GM18526 (cell line): Measurements from ENCODE around the gene SEMA3C.

Source experiments
- POLR2A ChIP-seq: IDR thresholded peaks from 3 replicates; pipeline ENCODE4 v1.6.1; 2011; ENCODE audit not compliant: insufficient read length; ENCODE audit errors: extremely low read depth

Gene SEMA3C

GRCh38 chr7:80703272-80703671 is 215.6 kb downstream of the SEMA3C start:
- no peak for TF ChIP-seq POLR2A

DNA sequence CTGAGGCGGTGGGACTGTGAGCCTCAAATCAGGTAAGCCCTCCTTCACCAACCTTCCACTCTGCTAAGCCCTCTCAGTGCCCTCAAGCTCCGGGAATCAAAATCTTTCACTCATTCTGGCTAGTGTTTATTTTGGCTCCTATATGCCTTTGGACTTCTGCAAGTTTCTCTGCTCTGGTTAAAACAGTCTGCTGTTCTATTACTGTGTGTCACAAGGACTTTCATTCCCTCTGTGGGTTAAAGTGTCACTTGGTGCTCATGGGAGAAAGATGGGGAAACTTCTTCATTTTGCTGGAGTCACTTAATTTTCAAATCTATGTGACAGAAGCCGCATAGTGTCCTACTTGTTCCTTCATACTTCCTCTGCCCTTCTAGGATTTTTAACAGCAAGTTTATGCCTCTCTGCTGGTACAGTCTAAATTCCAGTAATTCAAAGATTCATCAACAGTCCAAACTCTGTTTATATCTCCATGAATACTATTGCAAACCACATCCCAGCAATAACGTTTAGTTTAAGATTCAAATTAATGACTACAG is 219.1 kb downstream of the SEMA3C start:
- no peak for TF ChIP-seq POLR2A

DNA sequence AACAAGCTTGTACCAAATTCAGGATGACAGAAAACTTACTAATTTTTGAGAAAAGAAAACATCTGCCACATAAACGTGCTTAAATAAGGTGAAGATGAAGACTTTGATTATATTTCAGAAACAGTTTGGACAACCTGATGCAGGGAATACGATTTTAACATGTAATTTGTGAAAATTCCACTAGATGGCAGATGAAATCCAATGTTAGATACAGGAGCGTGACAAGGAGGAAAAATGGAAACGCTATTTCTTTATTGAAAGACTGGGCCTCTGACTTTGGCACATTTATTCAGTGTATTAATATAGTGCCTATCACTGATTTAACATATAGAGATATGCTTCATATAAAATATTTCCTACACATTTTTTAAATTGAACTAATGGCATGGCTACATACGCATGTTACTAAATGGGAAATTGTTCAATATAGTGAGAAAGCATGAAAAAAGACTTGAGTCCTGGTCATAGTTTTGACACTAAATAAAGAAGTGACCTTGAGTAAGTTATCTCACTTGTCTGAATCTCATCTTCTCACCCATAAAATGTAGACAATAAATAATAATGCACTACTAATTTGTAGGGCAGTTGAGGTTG is 219.7 kb downstream of the SEMA3C start:
- TF ChIP-seq POLR2A = no peak
